PC-3 (cell line): ENCODE data around the gene PCNT.

Experiments
- CTCF ChIP-seq: fragments of 300-600 bp; sonication (generic); conservative IDR thresholded peaks from 2 replicates; pipeline ENCODE4 v1.5.1; 2017; ENCODE audit warnings: antibody characterized with exemption, low read depth, mild to moderate bottlenecking, low read length
- EZH2 ChIP-seq: fragments of 300-600 bp; sonication (generic); IDR thresholded peaks from one replicate; pipeline ENCODE4 v1.6.1; 2017; ENCODE audit warnings: antibody characterized with exemption, mild to moderate bottlenecking, low read length; ENCODE audit not compliant: unreplicated experiment

- TF ChIP-seq CTCF (no peak), EZH2 (no peak)
These were observed 168.9 kb downstream of the PCNT start for GRCh38 chr21:46492851-46493250.
